ENCODE data around the gene NOS1AP. TPM values are rescaled to one million over a fixed set of nuclear protein-coding genes. Genes with fewer than 3 reads are reported as not detected.
A peak's percentile ranks its signal among the peaks of the same experiment; 100 is the strongest.

Gene NOS1AP
- total RNA-seq, 1 experiment from 2014 or later, result 14.7 TPM

- TF ChIP-seq HMGXB4 (CRISPR knock-in tag; IDR thresholded peaks at IDR 0.05), result no peak
- TF ChIP-seq MLX (CRISPR knock-in tag; IDR thresholded peaks at IDR 0.05), result no peak
- TF ChIP-seq USF2 (CRISPR knock-in tag; IDR thresholded peaks at IDR 0.05), result no peak
- no peak for TF ChIP-seq FOXK1 (CRISPR knock-in tag; IDR thresholded peaks at IDR 0.05)
- TF ChIP-seq PRRX2 (CRISPR knock-in tag; IDR thresholded peaks at IDR 0.05), result no peak
- TF ChIP-seq CREB1 (CRISPR knock-in tag; IDR thresholded peaks at IDR 0.05), result no peak
- TF ChIP-seq JAZF1 (CRISPR knock-in tag; IDR thresholded peaks at IDR 0.05), result no peak
- TF ChIP-seq SP1 (CRISPR knock-in tag; conservative IDR thresholded peaks at IDR 0.05), result no peak
- TF ChIP-seq ZBTB43 (CRISPR knock-in tag; IDR thresholded peaks at IDR 0.05), result no peak
- no peak for TF ChIP-seq RELA (CRISPR knock-in tag; IDR thresholded peaks at IDR 0.05; ENCODE audit: borderline replicate concordance)
- no peak for TF ChIP-seq FOXP1 (CRISPR knock-in tag; IDR thresholded peaks at IDR 0.05; ENCODE audit: borderline replicate concordance)
Measured at GRCh38 chr1:162242804-162243203, 173.3 kb downstream of the NOS1AP start (continued).

- Mint-ChIP-seq H3K27ac (no peak overlapping the region), H3K27me3 (ENCODE audit: low read depth) (no peaks in the 10 kb centered on the region), H3K9me3 (no peaks in the 10 kb centered on the region), H3K4me1 (peaks cover 48% of the 10 kb centered on the region), H3K36me3 (no peaks in the 10 kb centered on the region), H3K4me3 (no peak overlapping the region)
- DNase-seq (ENCODE audit: low spot score) (peak; percentile 22), ATAC-seq (peak; percentile 81)
- CTCF ChIA-PET, result interaction anchor here (1.3 kb wide), 1 partner anchor 9 kb away, joined by 3 read pairs; no protein-coding TSS in a partner anchor
- POLR2A ChIA-PET, result no interaction called here
- TF ChIP-seq MYBL2 (CRISPR knock-in tag; IDR thresholded peaks at IDR 0.05) (no peak), ZNF219 (CRISPR knock-in tag; IDR thresholded peaks at IDR 0.05; ENCODE audit: borderline replicate concordance) (no peak), ZNF423 (CRISPR knock-in tag; IDR thresholded peaks at IDR 0.05) (peak; percentile 15; the same call in 1 of the 2 replicates), HMGA2 (CRISPR knock-in tag; IDR thresholded peaks at IDR 0.05) (no peak), ZSCAN18 (CRISPR knock-in tag; IDR thresholded peaks at IDR 0.05) (no peak)
Measured at GRCh38 chr1:162248854-162249535, 179.5 kb downstream of the NOS1AP start.

GRCh38 chr1:162250004-162250730, 180.7 kb downstream of the NOS1AP start:
- DNase-seq (ENCODE audit: low spot score), result no peak
- TF ChIP-seq ZNF219 (CRISPR knock-in tag; IDR thresholded peaks at IDR 0.05; ENCODE audit: borderline replicate concordance) (no peak), ZBTB21 (CRISPR knock-in tag; IDR thresholded peaks at IDR 0.05; ENCODE audit: borderline replicate concordance) (no peak), USF2 (CRISPR knock-in tag; IDR thresholded peaks at IDR 0.05) (no peak), HMGXB4 (CRISPR knock-in tag; IDR thresholded peaks at IDR 0.05) (no peak), PRRX2 (CRISPR knock-in tag; IDR thresholded peaks at IDR 0.05) (no peak), OVOL2 (CRISPR knock-in tag; IDR thresholded peaks at IDR 0.05; ENCODE audit: borderline replicate concordance) (no peak), RORB (CRISPR knock-in tag; IDR thresholded peaks at IDR 0.05) (no peak), ZNF416 (CRISPR knock-in tag; IDR thresholded peaks at IDR 0.05) (no peak), E2F4 (CRISPR knock-in tag; IDR thresholded peaks at IDR 0.05; ENCODE audit: borderline replicate concordance, low read depth) (no peak)

More at GRCh38 chr1:162250004-162250730, 180.7 kb downstream of the NOS1AP start:
- Mint-ChIP-seq H3K36me3 (no peaks in the 10 kb centered on the region), H3K9me3 (no peaks in the 10 kb centered on the region), H3K27ac (peak overlapping the region; percentile 82; the same call in 1 of the 2 replicates), H3K4me1 (peaks cover 52% of the 10 kb centered on the region), H3K4me3 (no peak overlapping the region), H3K27me3 (ENCODE audit: low read depth) (no peaks in the 10 kb centered on the region)
- peak; percentile 71 for ATAC-seq
- ChIA-PET POLR2A (no interaction called here), CTCF (interaction anchor here (0.8 to 1.5 kb wide), 4 partner anchors 10 to 194 kb away, joined by 3 to 7 read pairs (median 4); no protein-coding TSS in a partner anchor)

Data from WTC11 (cell line).